ENCODE measurements around the gene FEN1. TPM values are rescaled to one million over a fixed set of nuclear protein-coding genes. Genes with fewer than 3 reads are reported as not detected.
A peak's percentile ranks its signal among the peaks of the same experiment; 100 is the strongest.

Gene FEN1
- total RNA-seq, 1 donor from 2014 or later = 51.8 TPM

- DNase-seq (ENCODE audit: low spot score) = peak; percentile 59
These were observed 20.7 kb upstream of the FEN1 start for GRCh38 chr11:61771985-61772455.

DNA sequence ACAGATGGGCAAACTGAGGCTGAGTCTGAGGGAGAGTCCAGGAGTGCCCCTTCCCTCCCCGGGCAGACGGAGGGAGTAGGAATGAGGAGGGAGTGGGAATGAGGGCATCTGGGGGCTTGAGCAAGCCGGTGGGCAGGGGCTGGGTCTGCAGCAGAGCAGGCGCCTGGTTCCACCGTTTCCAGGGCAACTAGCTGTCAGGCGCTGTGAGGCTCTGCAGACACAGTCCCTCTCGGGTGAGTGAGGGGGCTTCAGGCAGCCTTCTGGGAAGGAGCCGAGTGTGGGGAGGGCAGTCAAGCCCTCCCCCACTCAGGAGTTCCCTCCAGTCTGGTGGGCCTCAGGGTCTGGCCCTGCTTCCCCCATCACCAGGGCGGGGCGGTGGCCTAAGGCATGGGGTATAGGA lies 19.4 kb upstream of the FEN1 start:
- H3K27ac ChIP-seq = no peak overlapping the region
- H4K20me1 ChIP-seq (ENCODE audit: low read depth) = no peaks in the 10 kb centered on the region
- no peak overlapping the region for H3K4me2 ChIP-seq
- H3K79me2 ChIP-seq (ENCODE audit: low read depth) = no peaks in the 10 kb centered on the region
- H3K9ac ChIP-seq = peak overlapping the region; percentile 32
- H3K9me3 Mint-ChIP-seq = no peaks in the 10 kb centered on the region
- no peaks in the 10 kb centered on the region for H3K27me3 Mint-ChIP-seq (ENCODE audit: insufficient read depth, low read depth)
- TF ChIP-seq EZH2phosphoT487 (IDR thresholded peaks at IDR 0.05) (no peak), EZH2 (IDR thresholded peaks at IDR 0.05) (no peak)
- TF ChIP-seq, protein P1, sequence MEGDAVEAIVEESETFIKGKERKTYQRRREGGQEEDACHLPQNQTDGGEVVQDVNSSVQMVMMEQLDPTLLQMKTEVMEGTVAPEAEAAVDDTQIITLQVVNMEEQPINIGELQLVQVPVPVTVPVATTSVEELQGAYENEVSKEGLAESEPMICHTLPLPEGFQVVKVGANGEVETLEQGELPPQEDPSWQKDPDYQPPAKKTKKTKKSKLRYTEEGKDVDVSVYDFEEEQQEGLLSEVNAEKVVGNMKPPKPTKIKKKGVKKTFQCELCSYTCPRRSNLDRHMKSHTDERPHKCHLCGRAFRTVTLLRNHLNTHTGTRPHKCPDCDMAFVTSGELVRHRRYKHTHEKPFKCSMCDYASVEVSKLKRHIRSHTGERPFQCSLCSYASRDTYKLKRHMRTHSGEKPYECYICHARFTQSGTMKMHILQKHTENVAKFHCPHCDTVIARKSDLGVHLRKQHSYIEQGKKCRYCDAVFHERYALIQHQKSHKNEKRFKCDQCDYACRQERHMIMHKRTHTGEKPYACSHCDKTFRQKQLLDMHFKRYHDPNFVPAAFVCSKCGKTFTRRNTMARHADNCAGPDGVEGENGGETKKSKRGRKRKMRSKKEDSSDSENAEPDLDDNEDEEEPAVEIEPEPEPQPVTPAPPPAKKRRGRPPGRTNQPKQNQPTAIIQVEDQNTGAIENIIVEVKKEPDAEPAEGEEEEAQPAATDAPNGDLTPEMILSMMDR (IDR thresholded peaks at IDR 0.05) = no peak
- peak overlapping the region; percentile 43 for H3K4me3 Mint-ChIP-seq
- peaks cover 10% of the 10 kb centered on the region for H3K4me1 ChIP-seq
- H2AFZ ChIP-seq (replicated peaks) = no peak overlapping the region
- H3K4me1 Mint-ChIP-seq = peaks cover 29% of the 10 kb centered on the region
- no peaks in the 10 kb centered on the region for H3F3A ChIP-seq (ENCODE audit: low read depth)
- H3K36me3 Mint-ChIP-seq = peaks cover 5% of the 10 kb centered on the region
- peak; percentile 43 for DNase-seq (ENCODE audit: low spot score)
- no peaks in the 10 kb centered on the region for H3K9me3 ChIP-seq (ENCODE audit: low read depth)
- H3K36me3 ChIP-seq = no peaks in the 10 kb centered on the region
- no peak overlapping the region for H3K4me3 ChIP-seq
- H3K27ac Mint-ChIP-seq = no peak overlapping the region
- no peaks in the 10 kb centered on the region for H3K27me3 ChIP-seq

More at GRCh38 chr11:61771985-61772455, 20.7 kb upstream of the FEN1 start:
- Mint-ChIP-seq H3K4me3 (no peak overlapping the region), H3K27me3 (ENCODE audit: insufficient read depth, low read depth) (peaks cover 2% of the 10 kb centered on the region), H3K9me3 (no peaks in the 10 kb centered on the region), H3K27ac (peak overlapping the region; percentile 53), H3K36me3 (no peaks in the 10 kb centered on the region), H3K4me1 (peaks cover 27% of the 10 kb centered on the region)
- TF ChIP-seq EZH2phosphoT487 (IDR thresholded peaks at IDR 0.05) = no peak
- TF ChIP-seq, protein P1 (IDR thresholded peaks at IDR 0.05) = no peak
- TF ChIP-seq EZH2 (IDR thresholded peaks at IDR 0.05) = no peak
- Histone ChIP-seq H3K9ac (no peak overlapping the region), H4K20me1 (ENCODE audit: low read depth) (no peaks in the 10 kb centered on the region), H2AFZ (replicated peaks) (no peak overlapping the region), H3K27ac (no peak overlapping the region), H3F3A (ENCODE audit: low read depth) (no peaks in the 10 kb centered on the region), H3K36me3 (no peaks in the 10 kb centered on the region), H3K4me2 (no peak overlapping the region), H3K4me3 (no peak overlapping the region), H3K27me3 (no peaks in the 10 kb centered on the region), H3K4me1 (peaks cover 10% of the 10 kb centered on the region), H3K79me2 (ENCODE audit: low read depth) (no peaks in the 10 kb centered on the region), H3K9me3 (ENCODE audit: low read depth) (no peaks in the 10 kb centered on the region)

GRCh38 chr11:61773809-61774208 lies 18.9 kb upstream of the FEN1 start:
- Histone ChIP-seq H3K4me2 (no peak overlapping the region), H3F3A (ENCODE audit: low read depth) (no peaks in the 10 kb centered on the region), H4K20me1 (ENCODE audit: low read depth) (no peaks in the 10 kb centered on the region), H2AFZ (replicated peaks) (no peak overlapping the region), H3K36me3 (no peaks in the 10 kb centered on the region), H3K79me2 (ENCODE audit: low read depth) (no peaks in the 10 kb centered on the region), H3K27me3 (no peaks in the 10 kb centered on the region), H3K27ac (no peak overlapping the region), H3K4me1 (peaks cover 10% of the 10 kb centered on the region), H3K9me3 (ENCODE audit: low read depth) (no peaks in the 10 kb centered on the region), H3K4me3 (no peak overlapping the region), H3K9ac (peak overlapping the region; percentile 32)
- no peak overlapping the region for H3K4me3 Mint-ChIP-seq
- H3K27me3 Mint-ChIP-seq (ENCODE audit: insufficient read depth, low read depth) = no peaks in the 10 kb centered on the region
- no peak for DNase-seq (ENCODE audit: low spot score)
- peaks cover 5% of the 10 kb centered on the region for H3K36me3 Mint-ChIP-seq
- TF ChIP-seq EZH2phosphoT487 (IDR thresholded peaks at IDR 0.05) (no peak), EZH2 (IDR thresholded peaks at IDR 0.05) (no peak)
- TF ChIP-seq, protein P1 (IDR thresholded peaks at IDR 0.05) = no peak
- peaks cover 29% of the 10 kb centered on the region for H3K4me1 Mint-ChIP-seq
- H3K9me3 Mint-ChIP-seq = no peaks in the 10 kb centered on the region
- H3K27ac Mint-ChIP-seq = no peak overlapping the region

Data from neural progenitor cell (in vitro differentiated cells).